GM12878 (cell line): ENCODE measurements around the gene HOOK2. TPM values are rescaled to one million over a fixed set of nuclear protein-coding genes. Genes with fewer than 3 reads are reported as not detected.

Experiments used
- ATAC-seq: fragments of 200-7000 bp; cut with Tn5 transposase; 3 replicates; pipeline ENCODE4 v1.9.1; 2020; ENCODE audit warnings: mild to moderate bottlenecking, moderate library complexity
- BruUV-seq: library from RNA; stranded (reverse); fragments of 400-500 nt; replicated peaks from 2 replicates; lab custom pipeline; 2021; lab: Mats Ljungman, UMichigan
- CTCF ChIA-PET: fragments of 300-600 bp; sonication (Branson Sonifier 250); formaldehyde crosslinking; extraction: SDS; loops from one replicate; lab custom pipeline; 2021; ENCODE audit warnings: inconsistent platforms; lab: Yijun Ruan, JAX
- POLR2A ChIA-PET: fragments of 350-600 bp; formaldehyde crosslinking; extraction: SDS; loops from one replicate; lab custom pipeline; 2021; ENCODE audit warnings: inconsistent platforms; lab: Charles Lee
- RAD21 ChIA-PET: fragments of 300-600 bp; sonication (Branson Sonifier 250); formaldehyde crosslinking; loops from one replicate; lab custom pipeline; 2023; ENCODE audit warnings: antibody characterized with exemption; ENCODE audit not compliant: unreplicated experiment; lab: Charles Lee
- SMC1A ChIA-PET: fragments of 300-600 bp; sonication (Branson Sonifier 250); formaldehyde crosslinking; loops from one replicate; lab custom pipeline; 2023; ENCODE audit not compliant: unreplicated experiment, uncharacterized antibody; lab: Charles Lee
- DNase-seq: peaks from one replicate; pipeline ENCODE4 v3.0.0-alpha.2; 2011; ENCODE audit warnings: low read depth, low spot score
- FAIRE-seq: peaks from 3 replicates; lab custom pipeline; 2011; peaks lifted over from hg19 to GRCh38; lab: Jason Lieb, UNC
- H2AFZ ChIP-seq: 2 replicates; pipeline ENCODE4 v1.6.0; 2011; ENCODE audit warnings: low read depth, low read length, control low read depth; ENCODE audit not compliant: control insufficient read depth
- H3K27ac ChIP-seq: 2 replicates; pipeline ENCODE4 v1.5.1; 2011; ENCODE audit warnings: control low read depth; ENCODE audit not compliant: control insufficient read depth, insufficient read depth
- H3K27me3 ChIP-seq, 2 experiments: replicated peaks in 1 of 2; 2 replicates each; pipeline versions ENCODE4 v1.6.0 to v1.6.1; 2011; ENCODE audit warnings: low read length in 1 of 2; ENCODE audit not compliant: control insufficient read depth in 2 of 2, insufficient read depth in 2 of 2
- H3K36me3 ChIP-seq, 2 experiments: 2 replicates each; pipeline ENCODE4 v1.5.1; 2011; ENCODE audit warnings: low read length in 1 of 2; ENCODE audit not compliant: control insufficient read depth in 2 of 2, insufficient read depth in 2 of 2
- H3K4me1 ChIP-seq: 2 replicates; pipeline ENCODE4 v1.6.1; 2011; ENCODE audit warnings: mild to moderate bottlenecking, low read length, moderate library complexity, mixed read lengths; ENCODE audit not compliant: control insufficient read depth, insufficient read depth
- H3K4me2 ChIP-seq: 2 replicates; pipeline ENCODE4 v1.6.0; 2011; ENCODE audit warnings: control low read depth; ENCODE audit not compliant: control insufficient read depth, insufficient read depth
- H3K4me3 ChIP-seq: fragments of 200-600 bp; sonication (generic); 2 replicates; pipeline ENCODE4 v1.5.1; 2016
- H3K79me2 ChIP-seq: 2 replicates; pipeline ENCODE4 v1.6.0; 2011; ENCODE audit warnings: low read length; ENCODE audit not compliant: control insufficient read depth, insufficient read depth
- H3K9ac ChIP-seq: 2 replicates; pipeline ENCODE4 v1.8.0; 2011; ENCODE audit warnings: low read length, control low read depth, mixed read lengths; ENCODE audit not compliant: control insufficient read depth, insufficient read depth
- H3K9me3 ChIP-seq: replicated peaks from 3 replicates; pipeline ENCODE4 v1.5.1; 2011; ENCODE audit warnings: mild to moderate bottlenecking, low read length; ENCODE audit not compliant: control insufficient read depth, insufficient read depth
- H4K20me1 ChIP-seq: 2 replicates; pipeline ENCODE4 v1.6.0; 2011; ENCODE audit not compliant: control insufficient read depth, insufficient read depth
- BRCA1 ChIP-seq: IDR thresholded peaks from 2 replicates; pipeline ENCODE4 v1.6.1; 2011; ENCODE audit warnings: low read depth, low read length, improper control_type of control experiment
- DPF2 ChIP-seq: fragments of 450-650 bp; IDR thresholded peaks from 2 replicates; pipeline ENCODE4 v1.6.1; 2017; ENCODE audit warnings: mild to moderate bottlenecking
- HDAC6 ChIP-seq: fragments of 200-600 bp; sonication (generic); IDR thresholded peaks from one replicate; pipeline ENCODE4 v1.8.0; 2017; ENCODE audit warnings: antibody characterized with exemption; ENCODE audit not compliant: unreplicated experiment
- KDM1A ChIP-seq: fragments of 200-600 bp; sonication (generic); IDR thresholded peaks from 2 replicates; pipeline ENCODE4 v1.6.1; 2016; ENCODE audit warnings: borderline replicate concordance
- MEF2A ChIP-seq: IDR thresholded peaks from 2 replicates; pipeline ENCODE4 v1.6.1; 2011; ENCODE audit warnings: low read depth, mild to moderate bottlenecking, low read length, moderate library complexity; ENCODE audit not compliant: insufficient read depth
- PAX8 ChIP-seq: fragments of 450-650 bp; IDR thresholded peaks from 2 replicates; pipeline ENCODE4 v1.6.1; 2017; ENCODE audit warnings: mild to moderate bottlenecking, moderate library complexity
- RELA ChIP-seq: fragments of 450-650 bp; IDR thresholded peaks from 2 replicates; pipeline ENCODE4 v1.8.0; 2014; ENCODE audit warnings: borderline replicate concordance; ENCODE audit not compliant: partially characterized antibody
- SMAD5 ChIP-seq: IDR thresholded peaks from 2 replicates; pipeline ENCODE4 v1.6.1; 2016; ENCODE audit warnings: antibody characterized with exemption, low read depth
- TARDBP ChIP-seq: IDR thresholded peaks from 2 replicates; pipeline ENCODE4 v1.6.1; 2016; ENCODE audit warnings: borderline replicate concordance
- TCF12 ChIP-seq: IDR thresholded peaks from 2 replicates; pipeline ENCODE4 v1.6.1; 2011; ENCODE audit warnings: low read depth, mild to moderate bottlenecking, low read length
- TCF7 ChIP-seq: IDR thresholded peaks from 2 replicates; pipeline ENCODE4 v1.6.1; 2014; ENCODE audit warnings: antibody characterized with exemption, borderline replicate concordance
- WGBS: methylation state at CpG from one replicate; pipeline ENCODE4 v1.1.6; 2016; ENCODE audit warnings: low lambda C conversion rate; ENCODE audit not compliant: insufficient replicate concordance, insufficient coverage; ENCODE audit errors: missing lambda C conversion rate; 5-methylcytosine and 5-hydroxymethylcytosine counted together
- in situ Hi-C: fragments of 300-500 bp; cut with MboI; formaldehyde crosslinking; loops from 9 replicates; pipeline ENCODE4 v1.14.3; 2018; ENCODE audit warnings: mixed read lengths
- intact Hi-C: fragments of 100-400 bp; cut with micrococcal nuclease; formaldehyde crosslinking; loops from one replicate; pipeline ENCODE4 v1.14.2; 2022; ENCODE audit not compliant: unreplicated experiment
- polyA plus RNA-seq, 11 experiments: library from polyadenylated mRNA; depleted of rRNA in 4 of 11; unstranded in 6 of 11; stranded (reverse) in 5 of 11; fragments of >200 nt; fragmentation: Nextera tagmentation in 4 of 11; fragmentation: Illumina TruSeq in 1 of 11; extraction: Ambion mirVana in 4 of 11; extraction: Trizol in 1 of 11; gene quantifications; 1 replicate in 1 of 11; 2 replicates in 10 of 11; pipeline versions ENCODE4 v1.2.1 to v1.2.3, GENCODE V29; 2011 to 2016; ENCODE audit warnings: inconsistent platforms in 2 of 11, missing spikeins in 2 of 11, low read depth in 1 of 11
- total RNA-seq, 4 experiments: library from RNA; depleted of rRNA in 3 of 4; stranded (reverse); fragments of >200 nt in 3 of 4; fragmentation: Illumina TruSeq in 1 of 4; extraction: Trizol in 1 of 4; gene quantifications; 2 replicates each; pipeline versions ENCODE4 v1.2.1 to v1.2.3, GENCODE V29; 2013 to 2021
- TF ChIP-seq, protein P1 (sequence below): fragments of 450-650 bp; IDR thresholded peaks from 2 replicates; pipeline ENCODE4 v1.6.1; 2017; ENCODE audit warnings: mild to moderate bottlenecking, moderate library complexity
- TF ChIP-seq, protein P2 (sequence below): IDR thresholded peaks from 2 replicates; pipeline ENCODE4 v1.6.1; 2011; ENCODE audit warnings: mild to moderate bottlenecking, low read depth, low read length, moderate library complexity; ENCODE audit not compliant: insufficient replicate concordance
- TF ChIP-seq, protein P3 (sequence below): fragments of 450-650 bp; formaldehyde crosslinking; IDR thresholded peaks from 2 replicates; pipeline ENCODE4 v1.5.0; 2022; ENCODE audit warnings: mild to moderate bottlenecking, missing genetic modification characterization

HOOK2 gene
- total and polyA plus RNA-seq, 10 of the 15 experiments (the other 5 are each of a cell fraction or from before 2014, with no cell fraction given) = 1.5 to 9.6 (median 6.2) TPM

DNA sequence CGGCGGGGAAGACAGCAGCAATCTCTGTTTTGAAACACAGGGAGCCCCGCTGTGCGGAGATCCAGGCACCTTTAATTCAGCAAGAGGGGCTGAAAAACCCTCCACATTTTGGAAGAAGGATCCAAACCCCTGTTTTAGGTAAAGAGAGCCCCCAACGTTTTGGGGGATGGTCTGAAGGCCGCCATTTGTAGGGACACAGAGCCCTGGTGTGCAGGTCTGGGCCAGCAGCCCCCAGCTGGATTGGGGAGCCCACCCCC is 3.5 kb upstream of the HOOK2 start:
- peaks cover 39% of the 10 kb centered on the region for H3K4me1 ChIP-seq
- TSS peak; percentile 95 for BruUV-seq
- no peak for FAIRE-seq
- TF ChIP-seq TCF12 = no peak
- no peak for TF ChIP-seq KDM1A
- TF ChIP-seq, protein P1, sequence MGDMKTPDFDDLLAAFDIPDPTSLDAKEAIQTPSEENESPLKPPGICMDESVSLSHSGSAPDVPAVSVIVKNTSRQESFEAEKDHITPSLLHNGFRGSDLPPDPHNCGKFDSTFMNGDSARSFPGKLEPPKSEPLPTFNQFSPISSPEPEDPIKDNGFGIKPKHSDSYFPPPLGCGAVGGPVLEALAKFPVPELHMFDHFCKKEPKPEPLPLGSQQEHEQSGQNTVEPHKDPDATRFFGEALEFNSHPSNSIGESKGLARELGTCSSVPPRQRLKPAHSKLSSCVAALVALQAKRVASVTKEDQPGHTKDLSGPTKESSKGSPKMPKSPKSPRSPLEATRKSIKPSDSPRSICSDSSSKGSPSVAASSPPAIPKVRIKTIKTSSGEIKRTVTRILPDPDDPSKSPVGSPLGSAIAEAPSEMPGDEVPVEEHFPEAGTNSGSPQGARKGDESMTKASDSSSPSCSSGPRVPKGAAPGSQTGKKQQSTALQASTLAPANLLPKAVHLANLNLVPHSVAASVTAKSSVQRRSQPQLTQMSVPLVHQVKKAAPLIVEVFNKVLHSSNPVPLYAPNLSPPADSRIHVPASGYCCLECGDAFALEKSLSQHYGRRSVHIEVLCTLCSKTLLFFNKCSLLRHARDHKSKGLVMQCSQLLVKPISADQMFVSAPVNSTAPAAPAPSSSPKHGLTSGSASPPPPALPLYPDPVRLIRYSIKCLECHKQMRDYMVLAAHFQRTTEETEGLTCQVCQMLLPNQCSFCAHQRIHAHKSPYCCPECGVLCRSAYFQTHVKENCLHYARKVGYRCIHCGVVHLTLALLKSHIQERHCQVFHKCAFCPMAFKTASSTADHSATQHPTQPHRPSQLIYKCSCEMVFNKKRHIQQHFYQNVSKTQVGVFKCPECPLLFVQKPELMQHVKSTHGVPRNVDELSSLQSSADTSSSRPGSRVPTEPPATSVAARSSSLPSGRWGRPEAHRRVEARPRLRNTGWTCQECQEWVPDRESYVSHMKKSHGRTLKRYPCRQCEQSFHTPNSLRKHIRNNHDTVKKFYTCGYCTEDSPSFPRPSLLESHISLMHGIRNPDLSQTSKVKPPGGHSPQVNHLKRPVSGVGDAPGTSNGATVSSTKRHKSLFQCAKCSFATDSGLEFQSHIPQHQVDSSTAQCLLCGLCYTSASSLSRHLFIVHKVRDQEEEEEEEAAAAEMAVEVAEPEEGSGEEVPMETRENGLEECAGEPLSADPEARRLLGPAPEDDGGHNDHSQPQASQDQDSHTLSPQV = no peak
- peak; percentile 19; the same call in 1 of the 2 replicates for TF ChIP-seq PAX8
- TF ChIP-seq, protein P2, sequence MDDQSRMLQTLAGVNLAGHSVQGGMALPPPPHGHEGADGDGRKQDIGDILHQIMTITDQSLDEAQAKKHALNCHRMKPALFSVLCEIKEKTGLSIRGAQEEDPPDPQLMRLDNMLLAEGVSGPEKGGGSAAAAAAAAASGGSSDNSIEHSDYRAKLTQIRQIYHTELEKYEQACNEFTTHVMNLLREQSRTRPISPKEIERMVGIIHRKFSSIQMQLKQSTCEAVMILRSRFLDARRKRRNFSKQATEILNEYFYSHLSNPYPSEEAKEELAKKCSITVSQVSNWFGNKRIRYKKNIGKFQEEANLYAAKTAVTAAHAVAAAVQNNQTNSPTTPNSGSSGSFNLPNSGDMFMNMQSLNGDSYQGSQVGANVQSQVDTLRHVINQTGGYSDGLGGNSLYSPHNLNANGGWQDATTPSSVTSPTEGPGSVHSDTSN = no peak
- no peak for TF ChIP-seq MEF2A
- TF ChIP-seq DPF2 = no peak
- TF ChIP-seq TARDBP = no peak
- TF ChIP-seq TCF7 = no peak
- TF ChIP-seq RELA = no peak
- no peak for TF ChIP-seq BRCA1
- TF ChIP-seq HDAC6 = no peak
- TF ChIP-seq, protein P3, sequence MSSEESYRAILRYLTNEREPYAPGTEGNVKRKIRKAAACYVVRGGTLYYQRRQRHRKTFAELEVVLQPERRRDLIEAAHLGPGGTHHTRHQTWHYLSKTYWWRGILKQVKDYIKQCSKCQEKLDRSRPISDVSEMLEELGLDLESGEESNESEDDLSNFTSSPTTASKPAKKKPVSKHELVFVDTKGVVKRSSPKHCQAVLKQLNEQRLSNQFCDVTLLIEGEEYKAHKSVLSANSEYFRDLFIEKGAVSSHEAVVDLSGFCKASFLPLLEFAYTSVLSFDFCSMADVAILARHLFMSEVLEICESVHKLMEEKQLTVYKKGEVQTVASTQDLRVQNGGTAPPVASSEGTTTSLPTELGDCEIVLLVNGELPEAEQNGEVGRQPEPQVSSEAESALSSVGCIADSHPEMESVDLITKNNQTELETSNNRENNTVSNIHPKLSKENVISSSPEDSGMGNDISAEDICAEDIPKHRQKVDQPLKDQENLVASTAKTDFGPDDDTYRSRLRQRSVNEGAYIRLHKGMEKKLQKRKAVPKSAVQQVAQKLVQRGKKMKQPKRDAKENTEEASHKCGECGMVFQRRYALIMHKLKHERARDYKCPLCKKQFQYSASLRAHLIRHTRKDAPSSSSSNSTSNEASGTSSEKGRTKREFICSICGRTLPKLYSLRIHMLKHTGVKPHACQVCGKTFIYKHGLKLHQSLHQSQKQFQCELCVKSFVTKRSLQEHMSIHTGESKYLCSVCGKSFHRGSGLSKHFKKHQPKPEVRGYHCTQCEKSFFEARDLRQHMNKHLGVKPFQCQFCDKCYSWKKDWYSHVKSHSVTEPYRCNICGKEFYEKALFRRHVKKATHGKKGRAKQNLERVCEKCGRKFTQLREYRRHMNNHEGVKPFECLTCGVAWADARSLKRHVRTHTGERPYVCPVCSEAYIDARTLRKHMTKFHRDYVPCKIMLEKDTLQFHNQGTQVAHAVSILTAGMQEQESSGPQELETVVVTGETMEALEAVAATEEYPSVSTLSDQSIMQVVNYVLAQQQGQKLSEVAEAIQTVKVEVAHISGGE (CRISPR knock-in tag) = no peak
- TF ChIP-seq SMAD5 = peak; percentile 50; the same call in 1 of the 2 replicates

More for the DNA sequence above, 3.5 kb upstream of the HOOK2 start:
- Histone ChIP-seq H4K20me1 (no peaks in the 10 kb centered on the region), H3K27ac (peak overlapping the region; percentile 91), H3K9me3 (no peaks in the 10 kb centered on the region), H3K79me2 (peaks cover 9% of the 10 kb centered on the region), H2AFZ (peak overlapping the region; percentile 78), H3K9ac (peak overlapping the region; percentile 94), H3K36me3 (no peaks in the 10 kb centered on the region), H3K4me2 (peak overlapping the region; percentile 99), H3K4me3 (peak overlapping the region; percentile 76), H3K27me3 (no peaks in the 10 kb centered on the region)
- ATAC-seq (no peak), DNase-seq (no peak)
- ChIA-PET SMC1A (interaction anchor here (1.0 to 8.4 kb wide), 6 partner anchors 9 to 186 kb away, joined by 3 to 240 read pairs (median 11); partner anchors contain the start of gene JUNB), RAD21 (interaction anchor here (0.7 to 4.8 kb wide), 5 partner anchors 9 to 112 kb away, joined by 3 to 303 read pairs (median 13); partner anchors contain the start of genes GCDH and JUNB), POLR2A (interaction anchor here (0.6 to 9.3 kb wide), 4 partner anchors 9 to 56 kb away, joined by 3 to 303 read pairs (median 36); partner anchors contain the start of gene JUNB), CTCF (interaction anchor here (1.0 to 12.1 kb wide), 8 partner anchors 9 to 112 kb away, joined by 3 to 537 read pairs (median 18); partner anchors contain the start of genes JUNB, MAN2B1, PRDX2 and RNASEH2A)
- in situ Hi-C loops (no loop called here), intact Hi-C loops (loop anchor here (1.0 kb wide), 1 partner anchor 12 kb away; the partner anchor contains the start of gene JUNB)
- WGBS = 0% methylated on average over 6 of the region's 6 CpGs
